ENCODE results near the gene HAL. TPM values are rescaled to one million over a fixed set of nuclear protein-coding genes. Genes with fewer than 3 reads are reported as not detected.

The HAL gene
- total RNA-seq, 2 experiments from 2014 or later = 0.25 to 0.95 TPM

- H3K36me3 Mint-ChIP-seq (ENCODE audit: low read depth) = no peaks in the 10 kb centered on the region
- Histone ChIP-seq H3K27me3 (ENCODE audit: control insufficient read depth in 1 of 2, insufficient read depth in 2 of 2, low read length in 2 of 2) (no peaks in the 10 kb centered on the region), H3K9me3 (ENCODE audit: control insufficient read depth in 1 of 2, insufficient read depth in 1 of 2, low read length in 2 of 2) (no peaks in the 10 kb centered on the region), H3K4me1 (ENCODE audit: insufficient read depth, low read length) (no peaks in the 10 kb centered on the region), H3K36me3 (ENCODE audit: insufficient read depth, low read length) (no peaks in the 10 kb centered on the region), H3K4me3 (ENCODE audit: low read length) (no peak overlapping the region), H3K27ac (ENCODE audit: low read depth in 1 of 2, low read length in 2 of 2) (no peak overlapping the region)
- DNase-seq = no peak
- no peak for ATAC-seq (ENCODE audit: poor library complexity)
- CTCF ChIA-PET = no interaction called here
- no peak for TF ChIP-seq CTCF (IDR thresholded peaks at IDR 0.05)
- H3K9me3 Mint-ChIP-seq = no peaks in the 10 kb centered on the region
- POLR2A ChIA-PET = interaction anchor here (0.6 kb wide), 1 partner anchor 13 kb away, joined by 4 read pairs; no protein-coding TSS in a partner anchor
- H3K27me3 Mint-ChIP-seq = no peaks in the 10 kb centered on the region
- H3K4me3 Mint-ChIP-seq = no peak overlapping the region
- no peaks in the 10 kb centered on the region for H3K4me1 Mint-ChIP-seq (ENCODE audit: low read depth)
- H3K27ac Mint-ChIP-seq = no peak overlapping the region
- intact Hi-C loops (cut with DNase I, micrococcal nuclease) = loop anchor here in 1 of 2 experiments (10.0 kb wide), 3 partner anchors 255 to 965 kb away; partner anchors contain the start of gene NDUFA12
Measured at GRCh38 chr12:95949477-95950206, 46.5 kb downstream of the HAL start.

GRCh38 chr12:95944108-95944704 is 51.9 kb downstream of the HAL start:
- H3K4me3 ChIP-seq (ENCODE audit: low read length) = no peak overlapping the region
- Mint-ChIP-seq H3K36me3 (ENCODE audit: low read depth) (peaks cover 5% of the 10 kb centered on the region), H3K4me3 (peak overlapping the region; percentile 97), H3K27me3 (no peaks in the 10 kb centered on the region), H3K27ac (no peak overlapping the region), H3K4me1 (ENCODE audit: low read depth) (peaks cover 10% of the 10 kb centered on the region), H3K9me3 (no peaks in the 10 kb centered on the region)
- DNase-seq (no peak), ATAC-seq (ENCODE audit: poor library complexity) (no peak)
- no peak overlapping the region for H3K27ac ChIP-seq (ENCODE audit: low read depth in 1 of 2, low read length in 2 of 2)
- H3K27me3 ChIP-seq (ENCODE audit: control insufficient read depth in 1 of 2, insufficient read depth in 2 of 2, low read length in 2 of 2) = no peaks in the 10 kb centered on the region
- POLR2A ChIA-PET = interaction anchor here (0.7 to 3.1 kb wide), 6 partner anchors 14 to 456 kb away, joined by 3 to 14 read pairs (median 3); partner anchors contain the start of gene CDK17
- no peaks in the 10 kb centered on the region for H3K36me3 ChIP-seq (ENCODE audit: insufficient read depth, low read length)
- H3K9me3 ChIP-seq (ENCODE audit: control insufficient read depth in 1 of 2, insufficient read depth in 1 of 2, low read length in 2 of 2) = no peaks in the 10 kb centered on the region
- intact Hi-C loops (cut with DNase I, micrococcal nuclease) = loop anchor here (5.0 to 10.0 kb wide), 7 partner anchors 82 to 971 kb away; partner anchors contain the start of genes METAP2 (in 1 of the 2), NDUFA12 (in 1 of the 2) and SNRPF (in 1 of the 2)
- no peak for TF ChIP-seq CTCF (IDR thresholded peaks at IDR 0.05)
- CTCF ChIA-PET = interaction anchor here (1.4 to 3.6 kb wide), 2 partner anchors 9 to 25 kb away, joined by 3 to 16 read pairs; no protein-coding TSS in a partner anchor
- peaks cover 14% of the 10 kb centered on the region for H3K4me1 ChIP-seq (ENCODE audit: insufficient read depth, low read length)

- peak within 1 kb of the TSS; percentile 61 to 76 for H3K27ac ChIP-seq (ENCODE audit: low read depth in 1 of 2, low read length in 2 of 2)
- peak; percentile 25 to 84 (median 52) for DNase-seq
- H3K9me3 Mint-ChIP-seq = no peaks in the 10 kb centered on the region
- peaks cover 14% of the 10 kb centered on the region for H3K4me1 ChIP-seq (ENCODE audit: insufficient read depth, low read length)
- peaks cover 10% of the 10 kb centered on the region for H3K4me1 Mint-ChIP-seq (ENCODE audit: low read depth)
- intact Hi-C loops (cut with DNase I, micrococcal nuclease) = loop anchor here (5.0 to 10.0 kb wide), 7 partner anchors 81 to 971 kb away; partner anchors contain the start of genes METAP2 (in 1 of the 2), NDUFA12 (in 1 of the 2) and SNRPF (in 1 of the 2)
- peak within 1 kb of the TSS; percentile 84 for H3K4me3 ChIP-seq (ENCODE audit: low read length)
- peak within 1 kb of the TSS; percentile 88 for H3K27ac Mint-ChIP-seq
- H3K27me3 ChIP-seq (ENCODE audit: control insufficient read depth in 1 of 2, insufficient read depth in 2 of 2, low read length in 2 of 2) = no peaks in the 10 kb centered on the region
- no peaks in the 10 kb centered on the region for H3K27me3 Mint-ChIP-seq
- H3K36me3 Mint-ChIP-seq (ENCODE audit: low read depth) = peaks cover 5% of the 10 kb centered on the region
- no peaks in the 10 kb centered on the region for H3K9me3 ChIP-seq (ENCODE audit: control insufficient read depth in 1 of 2, insufficient read depth in 1 of 2, low read length in 2 of 2)
- ChIA-PET POLR2A (interaction anchor here (0.7 to 3.1 kb wide), 12 partner anchors 12 to 964 kb away, joined by 3 to 14 read pairs (median 6); partner anchors contain the start of genes CDK17, LTA4H, METAP2 and NDUFA12), CTCF (interaction anchor here (1.4 to 3.6 kb wide), 2 partner anchors 10 to 24 kb away, joined by 3 to 16 read pairs; no protein-coding TSS in a partner anchor)
- H3K4me3 Mint-ChIP-seq = peak within 1 kb of the TSS; percentile 97
- peak; percentile 68 for ATAC-seq (ENCODE audit: poor library complexity)
- H3K36me3 ChIP-seq (ENCODE audit: insufficient read depth, low read length) = no peaks in the 10 kb centered on the region
- TF ChIP-seq CTCF (IDR thresholded peaks at IDR 0.05) = peak; percentile 43
Measured at GRCh38 chr12:95943330-95943842, 52.8 kb downstream of the HAL start, which contains the start of gene AMDHD1. Gene AMDHD1, plus strand, starts transcription at chr12:95943331. Its CDS starts 68 bp downstream, at chr12:95943399.

Measured in CD4-positive, alpha-beta T cell (primary cell).